OCI-LY3 (cell line): ENCODE data around the gene WBP1L.

Source experiments
- CTCF ChIP-seq: fragments of 200-600, 300-600 bp; sonication (generic); IDR thresholded peaks from 2 replicates; pipeline ENCODE4 v1.5.1; 2014; ENCODE audit warnings: antibody characterized with exemption, low read length, low read depth
- EZH2phosphoT487 ChIP-seq: fragments of 200-600 bp; shearing (Covaris generic); IDR thresholded peaks from 2 replicates; pipeline ENCODE4 v1.6.1; 2018; ENCODE audit warnings: antibody characterized with exemption, mixed run types, low read depth

- TF ChIP-seq CTCF (no peak), EZH2phosphoT487 (no peak)
Measured at GRCh38 chr10:102745157-102745556, 1.4 kb downstream of the WBP1L start.
